Measurements from ENCODE around the gene GCNT1. TPM values are rescaled to one million over a fixed set of nuclear protein-coding genes. Genes with fewer than 3 reads are reported as not detected.

The GCNT1 gene
- total and polyA plus RNA-seq, 2 of the 4 experiments (the other 2 are of a cell fraction), result 12.5 to 46.6 TPM

GRCh38 chr9:76512826-76513225, 53.8 kb downstream of the GCNT1 start:
- in situ Hi-C loops (cut with MboI; ENCODE audit: low sequenced_read_pairs) (no loop called here), dilution Hi-C loops (cut with HindIII; ENCODE audit: low sequenced_read_pairs, unreplicated experiment) (no loop called here), intact Hi-C loops (cut with micrococcal nuclease) (no loop called here)
- ChIA-PET CTCF (no interaction called here), POLR2A (ENCODE audit: unreplicated experiment) (no interaction called here)
- Histone ChIP-seq H3K4me3 (ENCODE audit: insufficient read depth, low read depth, low read length) (no peak overlapping the region), H3K27me3 (ENCODE audit: control insufficient read depth, insufficient read depth, low read length) (no peaks in the 10 kb centered on the region), H2BK15ac (ENCODE audit: low read depth, low read length) (no peak overlapping the region), H3K9me3 (ENCODE audit: control insufficient read depth, insufficient read depth, low read length) (no peaks in the 10 kb centered on the region), H2AK5ac (ENCODE audit: low read depth, low read length) (no peak overlapping the region), H3K23ac (ENCODE audit: low read depth, low read length) (no peak overlapping the region), H4K8ac (ENCODE audit: low read depth in 2 of 2, low read length in 2 of 2) (no peak overlapping the region), H3K27ac (ENCODE audit: insufficient read depth, low read length) (no peak overlapping the region), H2BK5ac (ENCODE audit: low read depth, low read length, poor library complexity, severe bottlenecking) (no peak overlapping the region), H3K4me2 (ENCODE audit: low read depth, low read length) (no peak overlapping the region), H3K14ac (replicated peaks; ENCODE audit: low read depth, low read length) (no peak overlapping the region), H3K4ac (ENCODE audit: low read depth, low read length) (no peak overlapping the region), H2BK20ac (ENCODE audit: low read depth, low read length) (no peak overlapping the region), H3K4me1 (ENCODE audit: control insufficient read depth, insufficient read depth, low read length) (no peaks in the 10 kb centered on the region), H4K91ac (ENCODE audit: insufficient read depth, low read depth, low read length) (no peak overlapping the region), H3K9ac (ENCODE audit: low read depth, low read length) (no peak overlapping the region), H3K56ac (ENCODE audit: extremely low read depth, insufficient read depth, low read length) (no peak overlapping the region), H2AFZ (replicated peaks; ENCODE audit: low read length, poor library complexity) (no peak overlapping the region), H4K20me1 (ENCODE audit: insufficient read depth, low read length) (no peaks in the 10 kb centered on the region), H3K18ac (ENCODE audit: low read depth, low read length) (no peak overlapping the region), H3K36me3 (ENCODE audit: control insufficient read depth, insufficient read depth, low read length) (no peaks in the 10 kb centered on the region), H3K79me1 (ENCODE audit: low read depth in 1 of 2, low read length in 2 of 2) (no peaks in the 10 kb centered on the region), H2AK9ac (replicated peaks; ENCODE audit: low read depth, low read length, poor library complexity) (no peak overlapping the region), H3K9me1 (ENCODE audit: insufficient read depth, low read length) (no peaks in the 10 kb centered on the region), H2BK120ac (ENCODE audit: low read depth, low read length) (no peak overlapping the region), H4K5ac (ENCODE audit: low read depth, low read length) (no peak overlapping the region)
- DNase-seq (peak; percentile 71), ATAC-seq (ENCODE audit: low read depth) (peak; percentile 88)
- WGBS, 2 experiments (ENCODE audit: extremely low coverage in 2 of 2, insufficient read length in 1 of 2), result no CpG with 5 or more reads among the region's 1 CpG
- TF ChIP-seq MAFK (IDR thresholded peaks at IDR 0.05; ENCODE audit: low read depth, low read length) (no peak), MAZ (IDR thresholded peaks at IDR 0.05; ENCODE audit: borderline replicate concordance, low read depth, low read length) (no peak), USF2 (IDR thresholded peaks at IDR 0.05; ENCODE audit: low read depth, low read length) (no peak), BHLHE40 (IDR thresholded peaks at IDR 0.05; ENCODE audit: low read depth, low read length) (no peak), POLR2A (IDR thresholded peaks at IDR 0.05; ENCODE audit: low read depth, low read length) (no peak), RAD21 (IDR thresholded peaks at IDR 0.05; ENCODE audit: low read length) (no peak), CTCF (conservative IDR thresholded peaks at IDR 0.05; ENCODE audit: low read depth, low read length) (no peak), CEBPB (IDR thresholded peaks at IDR 0.05; ENCODE audit: low read depth, low read length) (no peak), SMC3 (IDR thresholded peaks at IDR 0.05; ENCODE audit: low read depth, low read length) (no peak), CHD1 (IDR thresholded peaks at IDR 0.05; ENCODE audit: low read depth, low read length) (no peak), NFE2L2 (IDR thresholded peaks at IDR 0.05; ENCODE audit: low read depth, low read length) (no peak), ELK1 (IDR thresholded peaks at IDR 0.05; ENCODE audit: borderline replicate concordance, low read depth, low read length) (no peak), RFX5 (IDR thresholded peaks at IDR 0.05; ENCODE audit: low read depth, low read length) (no peak), RCOR1 (IDR thresholded peaks at IDR 0.05; ENCODE audit: insufficient replicate concordance, low read length) (no peak), FOS (IDR thresholded peaks at IDR 0.05; ENCODE audit: low read depth, low read length) (no peak), MXI1 (IDR thresholded peaks at IDR 0.05; ENCODE audit: borderline replicate concordance, low read depth, low read length) (no peak)
- no TSS peak for BruUV-seq (replicated peaks)
